Fibroblast of pulmonary artery (primary cell): ENCODE results near the gene CDKN1C.

ENCODE experiments used
- DNase-seq: peaks from one replicate; pipeline ENCODE4 v3.0.0-alpha.2; 2010; ENCODE audit warnings: low read depth
- H3K4me3 ChIP-seq: replicated peaks from 2 replicates; pipeline ENCODE4 v1.5.1; 2011; ENCODE audit warnings: low read depth, mild to moderate bottlenecking, control low read depth, low read length, moderate library complexity
- TF ChIP-seq, protein P1 (sequence below): IDR thresholded peaks from 2 replicates; pipeline ENCODE4 v1.5.1; 2011; ENCODE audit warnings: mild to moderate bottlenecking, control low read depth, low read length, inconsistent platforms; ENCODE audit errors: missing control alignments

Gene CDKN1C

DNA sequence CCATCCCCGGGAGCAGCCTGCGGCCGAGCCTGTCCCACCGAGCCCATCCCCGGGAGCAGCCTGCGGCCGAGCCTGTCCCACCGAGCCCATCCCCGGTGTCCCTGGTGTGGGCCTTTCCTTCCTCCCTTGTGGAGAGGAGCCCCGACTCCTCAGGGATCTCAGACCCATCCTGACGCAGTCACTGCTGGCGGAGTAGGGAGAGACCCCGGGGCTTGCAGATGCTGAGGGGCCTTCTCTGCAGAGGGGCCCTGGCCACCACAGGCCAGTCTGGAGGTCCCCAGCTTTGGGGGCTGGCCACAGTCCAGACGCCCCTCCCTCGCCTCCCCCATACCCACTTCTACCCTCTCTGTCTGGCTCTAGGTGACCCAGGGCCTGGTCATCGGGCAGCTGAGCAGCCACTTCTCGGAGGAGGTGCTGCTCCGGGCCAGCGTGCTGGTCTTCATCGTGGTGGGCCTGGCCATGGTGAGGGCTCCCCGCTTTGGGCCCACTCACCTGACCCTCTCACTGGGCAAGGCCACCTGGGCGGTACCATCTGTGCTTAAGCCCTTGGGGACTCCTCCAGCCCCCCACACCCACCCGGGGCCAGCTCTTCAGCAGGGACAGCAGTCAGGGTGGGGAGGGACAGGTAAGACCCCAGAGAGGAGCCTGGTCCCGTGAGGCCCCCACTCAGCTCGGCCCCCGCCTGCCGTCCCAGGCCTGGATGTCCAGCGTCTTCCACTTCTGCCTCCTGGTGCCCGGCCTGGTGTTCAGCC lies 36.3 kb upstream of the CDKN1C start:
- no peak for DNase-seq
- TF ChIP-seq, protein P1, sequence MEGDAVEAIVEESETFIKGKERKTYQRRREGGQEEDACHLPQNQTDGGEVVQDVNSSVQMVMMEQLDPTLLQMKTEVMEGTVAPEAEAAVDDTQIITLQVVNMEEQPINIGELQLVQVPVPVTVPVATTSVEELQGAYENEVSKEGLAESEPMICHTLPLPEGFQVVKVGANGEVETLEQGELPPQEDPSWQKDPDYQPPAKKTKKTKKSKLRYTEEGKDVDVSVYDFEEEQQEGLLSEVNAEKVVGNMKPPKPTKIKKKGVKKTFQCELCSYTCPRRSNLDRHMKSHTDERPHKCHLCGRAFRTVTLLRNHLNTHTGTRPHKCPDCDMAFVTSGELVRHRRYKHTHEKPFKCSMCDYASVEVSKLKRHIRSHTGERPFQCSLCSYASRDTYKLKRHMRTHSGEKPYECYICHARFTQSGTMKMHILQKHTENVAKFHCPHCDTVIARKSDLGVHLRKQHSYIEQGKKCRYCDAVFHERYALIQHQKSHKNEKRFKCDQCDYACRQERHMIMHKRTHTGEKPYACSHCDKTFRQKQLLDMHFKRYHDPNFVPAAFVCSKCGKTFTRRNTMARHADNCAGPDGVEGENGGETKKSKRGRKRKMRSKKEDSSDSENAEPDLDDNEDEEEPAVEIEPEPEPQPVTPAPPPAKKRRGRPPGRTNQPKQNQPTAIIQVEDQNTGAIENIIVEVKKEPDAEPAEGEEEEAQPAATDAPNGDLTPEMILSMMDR, result no peak
- no peak overlapping the region for H3K4me3 ChIP-seq

DNA sequence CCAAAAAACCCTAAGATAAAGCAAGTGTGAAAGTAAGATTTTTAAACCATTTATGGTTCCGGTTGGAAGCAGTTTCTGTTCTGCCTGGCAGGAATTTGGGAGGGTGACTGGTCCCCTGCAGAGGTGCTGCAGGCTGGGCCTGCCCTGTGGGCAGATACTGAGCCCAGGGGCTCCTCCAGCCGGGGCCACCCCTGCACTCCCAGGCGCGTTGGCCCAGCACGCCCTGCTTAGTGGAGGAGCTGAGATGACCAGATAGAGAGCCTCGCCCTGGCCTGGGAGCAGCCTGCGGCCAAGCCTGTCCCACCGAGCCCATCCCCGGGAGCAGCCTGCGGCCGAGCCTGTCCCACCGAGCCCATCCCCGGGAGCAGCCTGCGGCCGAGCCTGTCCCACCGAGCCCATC lies 35.7 kb upstream of the CDKN1C start:
- H3K4me3 ChIP-seq, result no peak overlapping the region
- no peak for DNase-seq
- TF ChIP-seq, protein P1, result no peak

DNA sequence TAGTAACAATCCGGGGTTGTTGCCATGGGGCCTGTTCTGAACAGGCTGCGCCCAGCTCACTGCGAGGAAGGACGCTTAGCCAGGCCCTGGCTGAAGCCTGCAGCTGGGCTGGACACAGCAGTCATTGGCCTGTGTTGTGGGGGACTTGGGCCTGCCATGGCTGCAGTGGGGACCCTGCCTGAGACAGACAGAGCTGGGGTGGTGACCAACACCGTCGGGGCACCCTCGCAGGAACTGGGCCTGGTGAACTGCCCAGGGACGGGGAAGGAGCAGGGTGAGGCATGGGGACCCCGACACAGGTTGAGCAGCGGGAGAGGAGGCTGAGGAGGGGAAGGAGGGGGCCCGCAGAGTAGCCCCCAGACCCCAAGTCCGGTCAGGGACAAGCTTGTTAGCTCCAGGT lies 34.8 kb upstream of the CDKN1C start:
- TF ChIP-seq, protein P1, result no peak

GRCh38 chr11:2919837-2920236 lies 34.3 kb upstream of the CDKN1C start:
- H3K4me3 ChIP-seq, result no peak overlapping the region
- DNase-seq, result no peak
- TF ChIP-seq, protein P1, result no peak

More for the DNA sequence above, 34.8 kb upstream of the CDKN1C start:
- DNase-seq, result no peak
- H3K4me3 ChIP-seq, result no peak overlapping the region

DNA sequence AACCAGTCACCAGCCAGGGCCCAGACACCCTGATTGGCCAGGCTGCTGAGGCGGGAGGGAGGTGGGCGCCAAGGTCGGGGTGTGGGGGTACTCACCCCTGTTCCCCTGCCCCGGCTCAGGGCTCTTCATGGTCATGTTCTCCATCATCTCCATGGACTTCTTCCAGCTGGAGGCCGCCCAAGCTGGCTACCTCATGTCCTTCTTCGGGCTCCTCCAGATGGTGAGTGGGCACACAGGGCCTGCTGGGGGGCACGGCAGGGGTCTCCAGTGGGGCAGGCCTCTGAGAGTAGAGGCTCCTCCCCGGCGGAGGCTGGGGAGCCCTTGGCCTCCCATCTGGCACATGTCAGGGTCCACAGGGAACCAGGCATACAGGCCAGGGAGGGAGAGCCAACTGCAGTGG lies 33.6 kb upstream of the CDKN1C start:
- DNase-seq, result no peak
- H3K4me3 ChIP-seq, result no peak overlapping the region
- TF ChIP-seq, protein P1, result no peak

- TF ChIP-seq, protein P1, result no peak
These were observed 32.4 kb upstream of the CDKN1C start for GRCh38 chr11:2917842-2918490.

More at GRCh38 chr11:2917842-2918490, 32.4 kb upstream of the CDKN1C start:
- no peak overlapping the region for H3K4me3 ChIP-seq
- no peak for DNase-seq
